Measurements from ENCODE around the gene PPP1R12B.
A peak's percentile ranks its signal among the peaks of the same experiment; 100 is the strongest.
"Not testable (repeated sequence)": the region's sequence is repeated elsewhere in the genome, so short reads cannot be mapped to it uniquely, and the experiment has no call there.

PPP1R12B gene

GRCh38 chr1:202452508-202452907 lies 104.0 kb downstream of the PPP1R12B start:
- no peak for DNase-seq (ENCODE audit: low spot score)

GRCh38 chr1:202456372-202457169 lies 108.1 kb downstream of the PPP1R12B start:
- peak; percentile 55 for DNase-seq (ENCODE audit: low spot score)

GRCh38 chr1:202458651-202459050 lies 110.2 kb downstream of the PPP1R12B start:
- DNase-seq (ENCODE audit: low spot score), result not testable (repeated sequence)

GRCh38 chr1:202459470-202460142 lies 111.1 kb downstream of the PPP1R12B start:
- DNase-seq (ENCODE audit: low spot score), result not testable (repeated sequence)

GRCh38 chr1:202460143-202460495 lies 111.6 kb downstream of the PPP1R12B start:
- DNase-seq (ENCODE audit: low spot score), result not testable (repeated sequence)

- no peak for DNase-seq (ENCODE audit: low spot score)
Observed at GRCh38 chr1:202462342-202463076, 114.0 kb downstream of the PPP1R12B start.

GRCh38 chr1:202464153-202464742 lies 115.7 kb downstream of the PPP1R12B start:
- DNase-seq (ENCODE audit: low spot score), result not testable (repeated sequence)

GRCh38 chr1:202465644-202466270 lies 117.3 kb downstream of the PPP1R12B start:
- not testable (repeated sequence) for DNase-seq (ENCODE audit: low spot score)

GRCh38 chr1:202466339-202466738 lies 117.8 kb downstream of the PPP1R12B start:
- not testable (repeated sequence) for DNase-seq (ENCODE audit: low spot score)

GRCh38 chr1:202467381-202467780 lies 118.9 kb downstream of the PPP1R12B start:
- not testable (repeated sequence) for DNase-seq (ENCODE audit: low spot score)

- not testable (repeated sequence) for DNase-seq (ENCODE audit: low spot score)
Observed at GRCh38 chr1:202468695-202469094, 120.2 kb downstream of the PPP1R12B start.

GRCh38 chr1:202469123-202469522 lies 120.6 kb downstream of the PPP1R12B start:
- not testable (repeated sequence) for DNase-seq (ENCODE audit: low spot score)

- no peak for DNase-seq (ENCODE audit: low spot score)
Observed at GRCh38 chr1:202471246-202471645, 122.7 kb downstream of the PPP1R12B start.

GRCh38 chr1:202472347-202473124 lies 124.0 kb downstream of the PPP1R12B start:
- DNase-seq (ENCODE audit: low spot score), result not testable (repeated sequence)

- DNase-seq (ENCODE audit: low spot score), result not testable (repeated sequence)
Observed at GRCh38 chr1:202473266-202474045, 125.0 kb downstream of the PPP1R12B start.

- DNase-seq (ENCODE audit: low spot score), result not testable (repeated sequence)
Observed at GRCh38 chr1:202479661-202480060, 131.2 kb downstream of the PPP1R12B start.

- DNase-seq (ENCODE audit: low spot score), result not testable (repeated sequence)
Observed at GRCh38 chr1:202480640-202481039, 132.1 kb downstream of the PPP1R12B start.

- not testable (repeated sequence) for DNase-seq (ENCODE audit: low spot score)
Observed at GRCh38 chr1:202483362-202483761, 134.9 kb downstream of the PPP1R12B start.

- DNase-seq (ENCODE audit: low spot score), result not testable (repeated sequence)
Observed at GRCh38 chr1:202484032-202484431, 135.5 kb downstream of the PPP1R12B start.

GRCh38 chr1:202484820-202485219 lies 136.3 kb downstream of the PPP1R12B start:
- DNase-seq (ENCODE audit: low spot score), result not testable (repeated sequence)

Measured in hepatic stellate cell (primary cell).